ENCODE data around the gene LMTK2.

The LMTK2 gene

DNA sequence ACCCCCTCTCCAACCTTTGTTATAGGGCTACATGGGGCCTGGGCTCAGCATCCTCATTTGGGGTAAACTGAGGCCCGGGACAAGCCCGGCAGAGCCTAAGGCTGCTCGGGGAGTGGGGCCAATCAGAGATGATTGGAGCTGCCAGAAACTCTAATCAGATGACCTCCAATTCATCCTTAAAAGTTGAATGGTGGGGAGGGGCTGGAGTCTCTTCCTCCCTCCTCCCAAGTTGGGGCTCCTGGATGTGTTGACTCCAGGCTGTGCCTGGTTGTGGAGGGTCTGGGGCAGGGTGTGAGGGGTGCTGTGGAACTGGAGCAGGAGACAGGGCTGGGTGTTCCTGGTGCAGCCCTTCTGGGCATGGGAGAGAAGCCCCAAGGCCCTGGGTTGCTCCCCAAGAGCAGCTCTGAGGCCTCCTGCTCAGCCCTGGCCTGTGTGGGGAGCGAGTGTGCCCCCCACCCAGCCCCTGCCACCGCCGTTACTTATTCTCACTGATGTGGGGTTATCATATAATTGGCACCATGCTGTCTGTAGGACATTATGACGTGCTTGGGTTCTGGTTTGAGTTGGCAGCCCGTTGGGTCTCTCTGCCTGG lies 106.7 kb downstream of the LMTK2 start:
- H3K9me2 ChIP-seq (replicated peaks; ENCODE audit: insufficient read depth, low read length) = no peaks in the 10 kb centered on the region
- no peaks in the 10 kb centered on the region for H3K36me3 ChIP-seq (ENCODE audit: low read length)
- no peaks in the 10 kb centered on the region for H3K79me2 ChIP-seq (ENCODE audit: insufficient read depth, low read length)
- 0 out of 2 replicates have a peak, but pooled peaks cover 3% of the 10 kb centered on the region for H4K20me1 ChIP-seq (ENCODE audit: low read depth, low read length)
- no peaks in the 10 kb centered on the region for H3K27me3 ChIP-seq (ENCODE audit: low read length)
- no peak overlapping the region for H3K4me3 ChIP-seq (ENCODE audit: insufficient read depth, low read length, poor library complexity, severe bottlenecking)
- no peak overlapping the region for H3K4me2 ChIP-seq (ENCODE audit: low read depth, low read length, poor library complexity, severe bottlenecking)
- no peak for TF ChIP-seq EZH2phosphoT487 (conservative IDR thresholded peaks at IDR 0.05; ENCODE audit: low read length)
- TF ChIP-seq, protein P1, sequence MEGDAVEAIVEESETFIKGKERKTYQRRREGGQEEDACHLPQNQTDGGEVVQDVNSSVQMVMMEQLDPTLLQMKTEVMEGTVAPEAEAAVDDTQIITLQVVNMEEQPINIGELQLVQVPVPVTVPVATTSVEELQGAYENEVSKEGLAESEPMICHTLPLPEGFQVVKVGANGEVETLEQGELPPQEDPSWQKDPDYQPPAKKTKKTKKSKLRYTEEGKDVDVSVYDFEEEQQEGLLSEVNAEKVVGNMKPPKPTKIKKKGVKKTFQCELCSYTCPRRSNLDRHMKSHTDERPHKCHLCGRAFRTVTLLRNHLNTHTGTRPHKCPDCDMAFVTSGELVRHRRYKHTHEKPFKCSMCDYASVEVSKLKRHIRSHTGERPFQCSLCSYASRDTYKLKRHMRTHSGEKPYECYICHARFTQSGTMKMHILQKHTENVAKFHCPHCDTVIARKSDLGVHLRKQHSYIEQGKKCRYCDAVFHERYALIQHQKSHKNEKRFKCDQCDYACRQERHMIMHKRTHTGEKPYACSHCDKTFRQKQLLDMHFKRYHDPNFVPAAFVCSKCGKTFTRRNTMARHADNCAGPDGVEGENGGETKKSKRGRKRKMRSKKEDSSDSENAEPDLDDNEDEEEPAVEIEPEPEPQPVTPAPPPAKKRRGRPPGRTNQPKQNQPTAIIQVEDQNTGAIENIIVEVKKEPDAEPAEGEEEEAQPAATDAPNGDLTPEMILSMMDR (IDR thresholded peaks at IDR 0.05; ENCODE audit: insufficient read depth, low read length, poor library complexity, severe bottlenecking) = no peak
- no peak overlapping the region for H2AFZ ChIP-seq (ENCODE audit: low read depth, low read length, severe bottlenecking)
- H3K27ac ChIP-seq (ENCODE audit: low read depth, low read length) = no peak overlapping the region
- no peak overlapping the region for H3K9ac ChIP-seq (ENCODE audit: low read length)
- H3F3A ChIP-seq (ENCODE audit: insufficient read depth) = peaks cover 9% of the 10 kb centered on the region; the same call in 1 of the 2 replicates
- no peaks in the 10 kb centered on the region for H3K9me3 ChIP-seq (ENCODE audit: insufficient read depth, low read length)

DNA sequence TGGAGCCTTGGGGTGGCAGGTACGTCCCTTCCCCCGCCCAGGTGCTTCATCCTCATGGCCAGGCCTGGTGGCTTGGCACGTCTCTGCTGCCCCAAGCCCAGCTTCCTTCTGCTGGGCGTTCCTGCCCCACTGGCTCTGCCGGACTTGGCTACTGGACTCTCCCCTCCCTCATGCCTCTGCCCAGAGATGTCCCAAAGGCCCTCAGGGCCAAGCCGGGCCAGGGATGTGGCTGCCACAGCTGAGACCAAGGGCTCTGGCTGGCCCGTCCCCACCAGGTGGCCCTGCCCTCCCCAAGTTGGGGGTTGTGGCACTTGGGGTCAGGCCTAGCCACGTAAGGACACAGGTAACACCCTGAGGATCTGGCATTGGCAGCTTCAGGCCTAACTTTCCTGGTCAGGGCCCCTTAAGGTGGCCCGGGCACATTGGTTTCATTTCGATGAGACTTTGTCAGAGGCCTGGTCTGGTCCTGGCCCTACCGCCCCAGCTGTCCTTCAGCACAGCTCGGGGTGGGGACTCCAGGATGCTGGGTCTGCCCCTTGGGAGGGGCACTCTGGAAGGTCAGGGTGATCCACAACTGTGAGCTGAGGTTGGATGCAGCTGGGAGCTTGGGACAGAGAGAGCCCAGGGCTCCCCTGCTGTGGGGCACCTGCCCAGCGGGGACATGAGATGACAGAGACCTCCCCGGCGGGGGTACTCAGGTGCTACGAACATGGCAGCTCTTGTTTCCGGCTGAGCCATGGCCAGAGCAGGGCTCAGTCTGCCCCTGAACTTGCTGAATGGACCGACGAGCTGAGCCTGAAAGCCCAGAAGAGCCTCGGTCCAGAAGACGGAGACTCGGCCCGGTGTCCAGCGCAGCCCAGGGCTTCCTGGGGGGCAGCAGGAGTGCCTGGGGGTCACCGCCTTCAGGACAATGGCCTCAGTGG lies 107.5 kb downstream of the LMTK2 start:
- Histone ChIP-seq H2AFZ (ENCODE audit: low read depth, low read length, severe bottlenecking) (no peak overlapping the region), H3K27ac (ENCODE audit: low read depth, low read length) (no peak overlapping the region), H3F3A (ENCODE audit: insufficient read depth) (peaks cover 9% of the 10 kb centered on the region), H3K9me2 (replicated peaks; ENCODE audit: insufficient read depth, low read length) (no peaks in the 10 kb centered on the region), H3K4me2 (ENCODE audit: low read depth, low read length, poor library complexity, severe bottlenecking) (no peak overlapping the region), H4K20me1 (ENCODE audit: low read depth, low read length) (0 out of 2 replicates have a peak, but pooled peaks cover 5% of the 10 kb centered on the region), H3K27me3 (ENCODE audit: low read length) (no peaks in the 10 kb centered on the region), H3K79me2 (ENCODE audit: insufficient read depth, low read length) (no peaks in the 10 kb centered on the region), H3K4me3 (ENCODE audit: insufficient read depth, low read length, poor library complexity, severe bottlenecking) (no peak overlapping the region), H3K36me3 (ENCODE audit: low read length) (no peaks in the 10 kb centered on the region), H3K9me3 (ENCODE audit: insufficient read depth, low read length) (no peaks in the 10 kb centered on the region), H3K9ac (ENCODE audit: low read length) (no peak overlapping the region)
- TF ChIP-seq, protein P1 (IDR thresholded peaks at IDR 0.05; ENCODE audit: insufficient read depth, low read length, poor library complexity, severe bottlenecking) = no peak
- no peak for TF ChIP-seq EZH2phosphoT487 (conservative IDR thresholded peaks at IDR 0.05; ENCODE audit: low read length)

DNA sequence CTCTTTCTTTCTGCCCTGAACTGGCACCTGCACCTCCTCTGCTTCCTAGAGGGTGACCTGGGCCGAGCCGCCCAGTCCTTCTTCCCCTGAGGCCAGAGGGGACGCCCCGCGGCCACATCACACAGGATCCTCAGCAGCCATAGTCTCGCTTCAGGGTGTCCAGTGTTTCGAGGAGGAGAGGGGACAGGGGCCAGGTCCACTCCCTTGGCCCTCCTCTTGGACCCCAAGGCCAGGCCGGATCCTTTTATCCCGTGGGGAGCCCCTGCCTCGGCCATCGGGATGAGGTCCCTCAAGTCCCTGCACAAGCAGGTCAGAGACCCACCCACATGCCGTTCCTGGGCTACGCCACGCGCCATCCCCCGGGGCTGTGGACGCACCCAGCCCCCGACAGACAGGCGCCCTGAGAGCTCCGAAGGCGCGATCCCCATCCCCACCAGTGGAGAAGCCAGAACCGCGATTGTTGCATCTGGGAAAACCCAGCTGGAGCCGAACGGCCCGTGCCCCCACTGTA lies 108.2 kb downstream of the LMTK2 start:
- H3K4me2 ChIP-seq (ENCODE audit: low read depth, low read length, poor library complexity, severe bottlenecking) = no peak overlapping the region
- no peak overlapping the region for H2AFZ ChIP-seq (ENCODE audit: low read depth, low read length, severe bottlenecking)
- H3K4me3 ChIP-seq (ENCODE audit: insufficient read depth, low read length, poor library complexity, severe bottlenecking) = no peak overlapping the region
- H3K9me3 ChIP-seq (ENCODE audit: insufficient read depth, low read length) = no peaks in the 10 kb centered on the region
- H3K9ac ChIP-seq (ENCODE audit: low read length) = no peak overlapping the region
- H3K9me2 ChIP-seq (replicated peaks; ENCODE audit: insufficient read depth, low read length) = no peaks in the 10 kb centered on the region
- no peak overlapping the region for H3K27ac ChIP-seq (ENCODE audit: low read depth, low read length)
- no peak for TF ChIP-seq EZH2phosphoT487 (conservative IDR thresholded peaks at IDR 0.05; ENCODE audit: low read length)
- TF ChIP-seq, protein P1 (IDR thresholded peaks at IDR 0.05; ENCODE audit: insufficient read depth, low read length, poor library complexity, severe bottlenecking) = no peak
- no peaks in the 10 kb centered on the region for H3K36me3 ChIP-seq (ENCODE audit: low read length)
- peaks cover 12% of the 10 kb centered on the region for H3F3A ChIP-seq (ENCODE audit: insufficient read depth)
- no peaks in the 10 kb centered on the region for H3K79me2 ChIP-seq (ENCODE audit: insufficient read depth, low read length)
- H3K27me3 ChIP-seq (ENCODE audit: low read length) = no peaks in the 10 kb centered on the region
- H4K20me1 ChIP-seq (ENCODE audit: low read depth, low read length) = 0 out of 2 replicates have a peak, but pooled peaks cover 5% of the 10 kb centered on the region

All from SU-DHL-6 (cell line).